Effector memory CD8-positive, alpha-beta T cell (primary cell): ENCODE data around the gene SIN3A.
"Not testable (repeated sequence)": the region's sequence is repeated elsewhere in the genome, so short reads cannot be mapped to it uniquely, and the experiment has no call there.

ENCODE experiments used
- ATAC-seq: fragments of 150-1000 bp; cut with Tn5 transposase; replicated peaks from 2 replicates; pipeline ENCODE4 v1.10.0; 2021; ENCODE audit warnings: mild to moderate bottlenecking, moderate library complexity
- DNase-seq, 3 experiments: peaks; one replicate each; pipeline ENCODE4 v3.0.0; 2021
- H3K27ac Mint-ChIP-seq, 2 donors: one replicate each; pipeline ENCODE4 v1.8.0; 2022; ENCODE audit warnings: mild to moderate bottlenecking in 2 of 2, mixed read lengths in 2 of 2, moderate library complexity in 2 of 2
- H3K27me3 Mint-ChIP-seq, 2 donors: one replicate each; pipeline ENCODE4 v1.8.0; 2022; ENCODE audit warnings: mixed read lengths in 2 of 2
- H3K36me3 Mint-ChIP-seq: one replicate; pipeline ENCODE4 v1.8.0; 2022; ENCODE audit warnings: mild to moderate bottlenecking, moderate library complexity, mixed read lengths; ENCODE audit not compliant: insufficient read depth
- H3K4me1 Mint-ChIP-seq, 2 donors: one replicate each; pipeline ENCODE4 v1.8.0; 2022; ENCODE audit warnings: low read depth in 2 of 2, mixed read lengths in 2 of 2
- H3K4me3 Mint-ChIP-seq, 2 donors: one replicate each; pipeline ENCODE4 v1.8.0; 2022; ENCODE audit warnings: mild to moderate bottlenecking in 2 of 2, mixed read lengths in 2 of 2, moderate library complexity in 2 of 2
- H3K9me3 Mint-ChIP-seq, 2 donors: one replicate each; pipeline ENCODE4 v1.8.0; 2022; ENCODE audit warnings: mixed read lengths in 2 of 2

The SIN3A gene

DNA sequence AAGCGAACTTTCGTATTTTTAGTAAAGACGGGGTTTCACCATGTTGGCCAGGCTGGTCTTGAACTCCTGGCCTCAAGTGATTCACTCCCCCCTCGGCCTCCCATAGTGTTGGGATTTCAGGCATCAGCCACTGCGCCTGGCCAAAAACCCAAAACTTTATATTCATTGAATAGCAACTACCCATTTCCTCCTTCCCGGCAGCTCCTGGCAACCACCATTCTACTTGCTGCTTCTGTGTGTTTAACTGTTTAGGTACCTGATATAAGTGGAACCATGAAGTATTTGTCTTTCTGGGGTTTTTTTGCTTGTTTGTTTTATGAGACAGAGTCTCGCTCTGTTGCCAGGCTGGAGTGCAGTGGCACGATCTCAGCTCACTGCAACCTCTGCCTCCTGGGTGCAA, 107.5 kb downstream of the SIN3A start:
- not testable (repeated sequence) for H3K27me3 Mint-ChIP-seq, DNase-seq, H3K4me3 Mint-ChIP-seq, ATAC-seq, H3K9me3 Mint-ChIP-seq, H3K27ac Mint-ChIP-seq
- Mint-ChIP-seq H3K4me1 (peaks cover 11 to 16% of the 10 kb centered on the region in 2 donors), H3K36me3 (peaks cover 32% of the 10 kb centered on the region)

DNA sequence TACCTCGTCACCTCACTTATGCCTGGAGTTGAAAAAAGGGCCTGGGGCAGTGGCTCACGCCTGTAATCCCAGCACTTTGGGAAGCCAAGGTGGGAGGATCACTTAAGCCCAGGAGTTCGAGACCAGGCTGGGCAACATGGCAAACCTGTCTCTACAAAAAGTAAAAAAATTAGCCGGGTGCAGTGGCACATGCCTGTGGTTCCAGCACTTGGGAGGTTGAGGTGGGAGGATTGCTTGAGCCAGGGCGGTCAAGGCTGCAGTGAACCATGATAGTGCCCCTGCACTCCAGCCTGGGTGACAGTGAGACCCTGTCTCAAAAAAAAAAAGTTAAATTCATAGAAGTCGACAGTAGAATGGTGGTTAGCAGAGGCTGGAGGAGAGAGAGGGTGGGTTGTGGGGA, 109.3 kb downstream of the SIN3A start:
- Mint-ChIP-seq H3K27ac (peak overlapping the region in 1 of 2 donors; percentile 44), H3K4me1 (peaks cover 9 to 13% of the 10 kb centered on the region in 2 donors), H3K4me3 (no peak overlapping the region), H3K36me3 (peaks cover 24% of the 10 kb centered on the region), H3K9me3 (no peaks in the 10 kb centered on the region), H3K27me3 (no peaks in the 10 kb centered on the region)
- ATAC-seq (no peak), DNase-seq (no peak)

- H3K27me3 Mint-ChIP-seq, result no peaks in the 10 kb centered on the region
- no peak overlapping the region for H3K4me3 Mint-ChIP-seq
- H3K9me3 Mint-ChIP-seq, result no peaks in the 10 kb centered on the region
- DNase-seq (no peak), ATAC-seq (no peak)
- peaks cover 20 to 22% of the 10 kb centered on the region in 2 donors for H3K4me1 Mint-ChIP-seq
- H3K36me3 Mint-ChIP-seq, result peaks cover 26% of the 10 kb centered on the region
- H3K27ac Mint-ChIP-seq, result peak overlapping the region in 1 of 2 donors; percentile 49
Measured at GRCh38 chr15:75339531-75340240, 111.8 kb downstream of the SIN3A start.

GRCh38 chr15:75338661-75339240, 112.7 kb downstream of the SIN3A start:
- H3K27ac Mint-ChIP-seq, result peak overlapping the region in 1 of 2 donors; percentile 53
- no peak overlapping the region for H3K4me3 Mint-ChIP-seq
- ATAC-seq (no peak), DNase-seq (no peak)
- H3K9me3 Mint-ChIP-seq, result no peaks in the 10 kb centered on the region
- H3K4me1 Mint-ChIP-seq, result peaks cover 18 to 22% of the 10 kb centered on the region in 2 donors
- H3K36me3 Mint-ChIP-seq, result peaks cover 26% of the 10 kb centered on the region
- H3K27me3 Mint-ChIP-seq, result no peaks in the 10 kb centered on the region

DNA sequence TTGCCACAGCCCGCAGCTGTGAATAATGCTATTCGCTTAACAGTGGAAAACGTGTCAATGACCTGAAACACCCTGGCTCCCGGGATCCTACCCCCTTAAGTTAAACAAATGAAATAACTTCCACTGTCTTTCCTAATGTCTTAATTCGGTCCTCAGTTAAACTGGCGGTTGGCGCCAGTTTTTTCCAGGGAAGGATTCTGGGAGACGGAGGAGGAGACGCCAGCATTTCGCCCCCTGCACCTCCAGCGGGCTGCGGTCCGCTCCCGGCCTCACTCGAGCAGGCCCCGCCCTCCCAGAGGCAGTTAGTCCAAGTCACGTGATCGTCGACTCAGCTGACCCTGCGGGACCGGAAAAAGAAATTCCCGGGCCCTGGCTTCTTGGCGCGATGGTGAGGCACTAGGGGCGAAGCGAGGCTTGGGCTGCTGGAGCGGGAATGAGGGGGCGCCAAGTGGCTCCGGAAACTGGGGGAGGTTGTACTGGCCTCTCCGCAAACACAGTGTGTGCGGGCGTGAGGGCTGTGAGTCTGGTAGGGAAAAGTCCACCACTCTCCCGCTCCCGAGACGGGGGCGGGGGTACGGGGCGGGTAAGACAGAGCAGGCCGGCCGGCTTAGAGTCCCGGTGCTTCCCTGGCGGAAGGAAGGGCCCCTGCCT, 115.7 kb downstream of the SIN3A start, which contains the start of gene COMMD4:
Gene COMMD4 (plus strand): TSS at position 359 of the 651 bp plus-strand sequence. CDS start 27 bp downstream, at position 386.
- peaks cover 21% of the 10 kb centered on the region for H3K36me3 Mint-ChIP-seq
- H3K27me3 Mint-ChIP-seq, result no peaks in the 10 kb centered on the region

DNA sequence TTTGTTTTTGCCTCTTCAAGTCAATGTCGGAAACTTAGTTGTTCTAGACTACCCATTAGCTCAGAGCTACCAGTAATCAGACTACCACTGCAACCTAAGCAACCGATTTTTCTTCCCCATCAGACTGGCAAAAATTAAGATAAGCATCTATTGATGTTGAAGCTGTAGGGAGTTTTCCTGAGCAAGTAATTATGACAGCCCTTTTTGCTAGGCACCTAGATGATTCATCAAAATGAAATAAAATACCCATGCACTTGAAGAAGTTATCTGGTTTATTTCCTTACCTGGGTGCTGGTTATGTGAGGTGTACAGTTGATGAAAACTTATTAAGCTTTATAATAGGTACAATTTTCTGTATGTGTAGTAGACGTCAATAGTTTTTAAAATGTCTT, 116.2 kb downstream of the SIN3A start:
- H3K9me3 Mint-ChIP-seq, result no peaks in the 10 kb centered on the region

More for the DNA sequence above, 115.7 kb downstream of the SIN3A start, which contains the start of gene COMMD4:
- ATAC-seq, result peak; percentile 67
- DNase-seq, result peak; percentile 46 to 48 (median 46)
- Mint-ChIP-seq H3K4me1 (peaks cover 18 to 22% of the 10 kb centered on the region in 2 donors), H3K4me3 (peak within 1 kb of the TSS; percentile 92 to 93), H3K9me3 (no peaks in the 10 kb centered on the region), H3K27ac (peak within 1 kb of the TSS; percentile 90 to 95)

DNA sequence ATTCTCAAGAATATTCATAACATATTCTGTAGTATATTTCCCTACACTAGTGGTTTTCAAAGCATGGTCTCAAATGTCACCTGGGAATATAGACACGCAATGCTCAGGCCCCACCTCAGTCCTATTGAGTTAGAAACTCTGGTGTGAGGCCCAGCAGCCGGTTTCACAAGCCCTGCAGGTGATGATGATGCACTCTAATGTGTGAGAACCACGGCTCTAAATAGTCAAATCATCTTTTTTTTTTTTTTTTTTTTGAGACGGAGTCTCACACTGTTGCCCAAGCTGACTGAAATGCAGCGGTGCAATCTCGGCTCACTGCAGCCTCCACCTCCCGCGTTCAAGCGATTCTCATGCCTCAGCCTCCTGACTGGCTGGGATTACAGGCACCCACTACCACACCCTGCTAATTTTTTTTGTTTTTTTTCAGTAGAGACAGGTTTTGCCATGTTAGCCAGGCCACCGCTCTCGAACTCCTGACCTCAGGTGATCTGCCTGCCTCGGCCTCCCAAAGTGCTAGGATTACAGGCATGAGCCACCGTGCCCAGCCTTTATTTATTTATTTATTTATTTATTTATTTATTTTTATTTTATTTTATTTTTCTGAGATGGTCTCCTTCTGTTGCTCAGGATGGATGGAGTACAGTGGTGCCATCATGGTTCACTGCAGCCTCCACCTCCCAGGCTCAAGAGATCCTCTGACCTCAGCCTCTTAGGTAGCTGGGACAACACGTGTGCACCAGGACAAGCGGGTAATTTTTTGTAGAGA, 117.7 kb downstream of the SIN3A start:
- ATAC-seq, result peak; percentile 59
- peaks cover 13% of the 10 kb centered on the region for H3K36me3 Mint-ChIP-seq
- H3K27ac Mint-ChIP-seq, result peak overlapping the region in 1 of 2 donors; percentile 25
- peaks cover 18 to 22% of the 10 kb centered on the region in 2 donors for H3K4me1 Mint-ChIP-seq
- H3K4me3 Mint-ChIP-seq, H3K27me3 Mint-ChIP-seq, H3K9me3 Mint-ChIP-seq, DNase-seq: not testable (repeated sequence)

More for the DNA sequence above, 116.2 kb downstream of the SIN3A start:
- Mint-ChIP-seq H3K4me1 (peaks cover 18 to 22% of the 10 kb centered on the region in 2 donors), H3K27ac (peak overlapping the region; percentile 90 to 95), H3K36me3 (peaks cover 17% of the 10 kb centered on the region), H3K4me3 (peak overlapping the region; percentile 92 to 93), H3K27me3 (no peaks in the 10 kb centered on the region)
- DNase-seq (no peak), ATAC-seq (no peak)

DNA sequence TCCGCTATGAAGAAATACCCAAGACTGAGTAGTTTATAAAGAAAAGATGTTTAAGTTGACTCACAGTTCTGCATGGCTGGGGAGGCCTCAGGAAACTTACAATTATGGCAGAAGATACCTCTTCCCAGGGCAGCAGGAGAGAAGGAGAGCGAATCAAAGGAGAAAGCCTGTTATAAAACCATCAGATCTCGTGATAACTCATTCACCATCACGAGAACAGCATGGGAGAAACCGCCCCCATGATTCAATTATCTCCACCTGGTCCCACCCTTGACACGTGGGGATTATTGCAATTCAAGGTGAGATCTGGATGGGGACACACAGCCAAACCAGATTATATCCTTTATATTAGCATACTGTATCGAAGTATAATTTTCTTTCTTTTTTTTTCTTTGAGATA, 119.4 kb downstream of the SIN3A start:
- not testable (repeated sequence) for DNase-seq, H3K4me3 Mint-ChIP-seq, H3K36me3 Mint-ChIP-seq, H3K9me3 Mint-ChIP-seq, H3K27me3 Mint-ChIP-seq, ATAC-seq
- H3K27ac Mint-ChIP-seq, result peak overlapping the region in 1 of 2 donors; percentile 58
- H3K4me1 Mint-ChIP-seq, result peaks cover 13 to 18% of the 10 kb centered on the region in 2 donors

DNA sequence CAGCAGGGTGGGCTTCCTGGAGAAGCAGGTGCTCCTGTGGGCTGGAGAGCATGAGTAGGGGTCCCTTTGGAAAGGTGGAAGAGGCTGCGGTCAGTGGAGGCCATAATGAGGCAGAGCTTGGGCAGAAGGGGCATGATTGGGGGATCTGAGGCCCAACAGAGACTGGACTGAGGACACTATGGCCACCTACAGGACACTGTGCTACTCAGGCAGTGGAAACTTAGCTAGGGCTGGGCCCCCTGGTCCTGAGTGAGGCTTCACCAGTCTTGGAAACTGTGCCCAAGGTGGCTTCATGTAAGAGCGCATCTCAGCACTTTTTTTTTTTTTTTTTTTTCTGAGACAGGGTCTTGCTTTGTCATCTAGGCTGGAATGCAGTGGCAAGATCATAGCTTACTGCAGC, 121.9 kb downstream of the SIN3A start:
- H3K9me3 Mint-ChIP-seq, result no peaks in the 10 kb centered on the region
- H3K4me1 Mint-ChIP-seq, result no peaks in the 10 kb centered on the region
- no peaks in the 10 kb centered on the region for H3K36me3 Mint-ChIP-seq
- no peak for DNase-seq
- peaks cover 0 to 9% of the 10 kb centered on the region in 2 donors for H3K27me3 Mint-ChIP-seq
- H3K4me3 Mint-ChIP-seq, result no peak overlapping the region
- ATAC-seq, result no peak
- no peak overlapping the region for H3K27ac Mint-ChIP-seq

DNA sequence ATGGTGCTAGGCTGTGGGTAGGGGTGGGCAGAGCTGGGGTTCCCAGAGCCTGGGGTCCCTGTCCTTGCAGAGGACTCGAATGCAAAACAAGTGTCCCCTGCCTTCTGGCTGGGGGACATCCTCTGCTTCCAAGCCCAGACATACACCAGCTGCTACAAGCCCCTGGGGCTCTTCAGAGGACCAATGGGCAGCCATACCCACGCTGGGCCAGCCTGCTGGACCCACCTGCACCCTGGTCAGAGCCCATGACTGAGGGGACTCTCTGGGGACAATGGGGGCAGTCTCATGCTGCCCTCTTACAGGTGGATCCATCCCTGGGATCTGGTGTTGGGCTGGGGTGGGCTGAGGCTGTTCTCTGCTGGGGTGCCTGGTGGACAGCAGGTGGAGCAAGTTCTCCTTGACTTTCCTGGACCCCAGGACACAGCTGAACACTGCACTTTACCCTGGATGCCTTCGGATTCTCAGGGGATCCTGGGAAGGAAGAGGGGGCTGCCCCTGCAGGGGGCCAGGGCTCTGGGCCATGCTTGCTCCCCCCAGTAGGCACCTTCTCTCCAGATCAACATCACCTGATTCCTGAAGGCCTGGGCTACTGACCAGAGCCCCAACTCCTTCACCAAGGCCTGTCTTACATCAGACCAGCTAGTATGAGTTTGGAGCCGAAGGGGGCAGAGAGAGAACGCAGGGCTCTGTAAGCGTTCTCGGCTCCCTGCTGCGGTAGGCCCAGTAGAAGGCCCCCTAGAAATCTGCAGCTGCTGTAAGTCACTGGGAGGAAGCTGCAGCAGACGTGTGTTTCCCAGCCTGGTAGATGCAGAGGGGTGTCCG, 122.8 kb downstream of the SIN3A start:
- Mint-ChIP-seq H3K4me1 (no peaks in the 10 kb centered on the region), H3K4me3 (no peak overlapping the region), H3K27me3 (peaks cover 0 to 9% of the 10 kb centered on the region in 2 donors), H3K27ac (no peak overlapping the region), H3K9me3 (no peaks in the 10 kb centered on the region), H3K36me3 (no peaks in the 10 kb centered on the region)
- ATAC-seq (no peak), DNase-seq (no peak)

DNA sequence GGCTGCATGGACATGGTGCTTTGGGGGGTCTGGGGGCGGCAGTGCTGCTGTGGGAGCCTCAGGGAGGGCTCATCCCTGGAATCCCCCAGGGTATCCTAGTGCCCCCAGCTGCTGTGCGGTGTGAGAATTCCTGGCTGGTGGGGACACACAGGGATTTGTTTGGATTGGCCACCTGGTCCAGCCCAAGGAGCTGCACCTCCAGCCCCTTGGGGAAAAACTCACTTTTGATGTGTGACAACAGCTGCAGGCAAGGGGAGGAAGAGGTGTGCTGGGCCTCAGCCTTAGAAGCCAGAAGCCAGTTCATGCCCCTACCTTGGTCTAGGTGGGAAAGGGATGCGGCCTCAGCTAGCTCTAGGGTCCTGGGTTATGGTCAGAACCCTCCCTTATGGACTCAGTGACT, 124.0 kb downstream of the SIN3A start:
- no peaks in the 10 kb centered on the region for H3K4me1 Mint-ChIP-seq
- H3K27me3 Mint-ChIP-seq, result peaks cover 0 to 9% of the 10 kb centered on the region in 2 donors
- H3K9me3 Mint-ChIP-seq, result no peaks in the 10 kb centered on the region
- no peaks in the 10 kb centered on the region for H3K36me3 Mint-ChIP-seq
- H3K4me3 Mint-ChIP-seq, result no peak overlapping the region
- ATAC-seq (no peak), DNase-seq (no peak)
- no peak overlapping the region for H3K27ac Mint-ChIP-seq

DNA sequence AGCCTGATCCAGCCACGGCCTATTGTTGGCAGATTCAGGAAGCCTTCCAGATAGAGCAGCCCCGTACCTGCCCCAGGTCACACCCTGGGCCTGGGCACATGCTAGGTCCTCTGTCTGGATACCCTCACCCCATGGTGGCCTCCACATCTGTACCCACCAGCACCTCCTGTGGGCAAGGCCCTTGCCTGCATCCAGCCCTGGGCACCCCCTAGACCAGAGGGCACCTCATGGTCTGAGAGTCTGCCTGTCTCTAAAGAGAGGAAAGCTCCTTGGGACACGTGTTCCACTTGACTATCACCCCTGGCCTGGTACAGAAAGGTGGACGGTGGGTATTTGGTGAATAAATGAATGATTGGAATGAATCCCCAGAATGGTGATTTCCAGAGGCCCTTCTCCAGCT, 124.5 kb downstream of the SIN3A start:
- H3K27ac Mint-ChIP-seq, result no peak overlapping the region
- ATAC-seq (no peak), DNase-seq (no peak)
- no peaks in the 10 kb centered on the region for H3K4me1 Mint-ChIP-seq
- no peak overlapping the region for H3K4me3 Mint-ChIP-seq
- H3K9me3 Mint-ChIP-seq, result no peaks in the 10 kb centered on the region
- peaks cover 0 to 9% of the 10 kb centered on the region in 2 donors for H3K27me3 Mint-ChIP-seq
- no peaks in the 10 kb centered on the region for H3K36me3 Mint-ChIP-seq
